Measurements from ENCODE around the gene CASP10.

DNA sequence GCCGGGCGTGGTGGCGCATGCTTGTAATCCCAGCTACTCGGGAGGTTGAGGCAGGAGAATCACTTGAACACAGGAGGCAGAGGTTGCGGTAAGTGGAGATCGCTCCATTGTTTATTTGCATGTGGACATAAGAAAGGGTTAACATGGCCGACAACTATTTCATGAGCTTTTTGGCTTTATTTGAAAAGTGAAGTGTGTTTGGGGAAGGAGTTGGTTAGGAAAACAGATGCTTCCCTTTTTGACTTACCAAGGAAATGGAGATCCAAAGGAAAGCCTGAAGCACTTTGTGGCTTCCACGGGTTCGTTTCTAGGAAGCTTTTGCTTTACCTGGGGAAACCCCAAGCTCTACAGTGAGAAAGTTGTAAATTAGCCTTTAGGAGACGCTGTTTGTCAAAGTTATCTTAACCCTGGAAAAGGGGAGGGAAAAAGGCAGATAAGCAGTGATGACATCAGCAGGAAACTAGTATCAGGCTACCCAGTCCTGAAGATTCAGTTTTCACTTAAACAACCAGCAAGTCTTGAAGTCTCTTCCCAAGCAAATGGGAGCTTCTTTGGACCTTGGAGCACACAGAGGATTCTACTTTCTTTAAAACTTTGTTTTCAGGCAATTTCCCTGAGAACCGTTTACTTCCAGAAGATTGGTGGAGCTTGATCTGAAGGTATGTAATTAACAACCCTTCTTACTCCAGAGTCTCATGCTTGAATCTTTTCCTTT is at the start of gene CASP10:
- TF ChIP-seq, protein P1, sequence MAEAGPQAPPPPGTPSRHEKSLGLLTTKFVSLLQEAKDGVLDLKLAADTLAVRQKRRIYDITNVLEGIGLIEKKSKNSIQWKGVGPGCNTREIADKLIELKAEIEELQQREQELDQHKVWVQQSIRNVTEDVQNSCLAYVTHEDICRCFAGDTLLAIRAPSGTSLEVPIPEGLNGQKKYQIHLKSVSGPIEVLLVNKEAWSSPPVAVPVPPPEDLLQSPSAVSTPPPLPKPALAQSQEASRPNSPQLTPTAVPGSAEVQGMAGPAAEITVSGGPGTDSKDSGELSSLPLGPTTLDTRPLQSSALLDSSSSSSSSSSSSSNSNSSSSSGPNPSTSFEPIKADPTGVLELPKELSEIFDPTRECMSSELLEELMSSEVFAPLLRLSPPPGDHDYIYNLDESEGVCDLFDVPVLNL (CRISPR knock-in tag; IDR thresholded peaks at IDR 0.05; ENCODE audit: borderline replicate concordance, low read depth) = no peak
- TF ChIP-seq CTCF (IDR thresholded peaks at IDR 0.05) (no peak), NFYB (CRISPR knock-in tag; conservative IDR thresholded peaks at IDR 0.05; ENCODE audit: low read depth) (no peak), ZNF263 (CRISPR knock-in tag; IDR thresholded peaks at IDR 0.05; ENCODE audit: low read depth) (no peak), PRDM15 (CRISPR knock-in tag; IDR thresholded peaks at IDR 0.05) (no peak), USF2 (CRISPR knock-in tag; IDR thresholded peaks at IDR 0.05) (no peak), KAT7 (CRISPR knock-in tag; IDR thresholded peaks at IDR 0.05; ENCODE audit: borderline replicate concordance) (no peak), ZNF121 (CRISPR knock-in tag; IDR thresholded peaks at IDR 0.05) (no peak), GABPB1 (CRISPR knock-in tag; IDR thresholded peaks at IDR 0.05) (peak; percentile 81)
- TF ChIP-seq, protein P2, sequence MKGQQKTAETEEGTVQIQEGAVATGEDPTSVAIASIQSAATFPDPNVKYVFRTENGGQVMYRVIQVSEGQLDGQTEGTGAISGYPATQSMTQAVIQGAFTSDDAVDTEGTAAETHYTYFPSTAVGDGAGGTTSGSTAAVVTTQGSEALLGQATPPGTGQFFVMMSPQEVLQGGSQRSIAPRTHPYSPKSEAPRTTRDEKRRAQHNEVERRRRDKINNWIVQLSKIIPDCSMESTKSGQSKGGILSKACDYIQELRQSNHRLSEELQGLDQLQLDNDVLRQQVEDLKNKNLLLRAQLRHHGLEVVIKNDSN (CRISPR knock-in tag; IDR thresholded peaks at IDR 0.05) = no peak
- TF ChIP-seq, protein P3, sequence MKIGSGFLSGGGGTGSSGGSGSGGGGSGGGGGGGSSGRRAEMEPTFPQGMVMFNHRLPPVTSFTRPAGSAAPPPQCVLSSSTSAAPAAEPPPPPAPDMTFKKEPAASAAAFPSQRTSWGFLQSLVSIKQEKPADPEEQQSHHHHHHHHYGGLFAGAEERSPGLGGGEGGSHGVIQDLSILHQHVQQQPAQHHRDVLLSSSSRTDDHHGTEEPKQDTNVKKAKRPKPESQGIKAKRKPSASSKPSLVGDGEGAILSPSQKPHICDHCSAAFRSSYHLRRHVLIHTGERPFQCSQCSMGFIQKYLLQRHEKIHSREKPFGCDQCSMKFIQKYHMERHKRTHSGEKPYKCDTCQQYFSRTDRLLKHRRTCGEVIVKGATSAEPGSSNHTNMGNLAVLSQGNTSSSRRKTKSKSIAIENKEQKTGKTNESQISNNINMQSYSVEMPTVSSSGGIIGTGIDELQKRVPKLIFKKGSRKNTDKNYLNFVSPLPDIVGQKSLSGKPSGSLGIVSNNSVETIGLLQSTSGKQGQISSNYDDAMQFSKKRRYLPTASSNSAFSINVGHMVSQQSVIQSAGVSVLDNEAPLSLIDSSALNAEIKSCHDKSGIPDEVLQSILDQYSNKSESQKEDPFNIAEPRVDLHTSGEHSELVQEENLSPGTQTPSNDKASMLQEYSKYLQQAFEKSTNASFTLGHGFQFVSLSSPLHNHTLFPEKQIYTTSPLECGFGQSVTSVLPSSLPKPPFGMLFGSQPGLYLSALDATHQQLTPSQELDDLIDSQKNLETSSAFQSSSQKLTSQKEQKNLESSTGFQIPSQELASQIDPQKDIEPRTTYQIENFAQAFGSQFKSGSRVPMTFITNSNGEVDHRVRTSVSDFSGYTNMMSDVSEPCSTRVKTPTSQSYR (CRISPR knock-in tag; IDR thresholded peaks at IDR 0.05) = no peak
- TF ChIP-seq, protein P4, sequence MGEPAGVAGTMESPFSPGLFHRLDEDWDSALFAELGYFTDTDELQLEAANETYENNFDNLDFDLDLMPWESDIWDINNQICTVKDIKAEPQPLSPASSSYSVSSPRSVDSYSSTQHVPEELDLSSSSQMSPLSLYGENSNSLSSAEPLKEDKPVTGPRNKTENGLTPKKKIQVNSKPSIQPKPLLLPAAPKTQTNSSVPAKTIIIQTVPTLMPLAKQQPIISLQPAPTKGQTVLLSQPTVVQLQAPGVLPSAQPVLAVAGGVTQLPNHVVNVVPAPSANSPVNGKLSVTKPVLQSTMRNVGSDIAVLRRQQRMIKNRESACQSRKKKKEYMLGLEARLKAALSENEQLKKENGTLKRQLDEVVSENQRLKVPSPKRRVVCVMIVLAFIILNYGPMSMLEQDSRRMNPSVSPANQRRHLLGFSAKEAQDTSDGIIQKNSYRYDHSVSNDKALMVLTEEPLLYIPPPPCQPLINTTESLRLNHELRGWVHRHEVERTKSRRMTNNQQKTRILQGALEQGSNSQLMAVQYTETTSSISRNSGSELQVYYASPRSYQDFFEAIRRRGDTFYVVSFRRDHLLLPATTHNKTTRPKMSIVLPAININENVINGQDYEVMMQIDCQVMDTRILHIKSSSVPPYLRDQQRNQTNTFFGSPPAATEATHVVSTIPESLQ (CRISPR knock-in tag; IDR thresholded peaks at IDR 0.05) = no peak

All from WTC11 (cell line).